ENCODE data around the gene CTRB1.
"Not testable (repeated sequence)": the region's sequence is repeated elsewhere in the genome, so short reads cannot be mapped to it uniquely, and the experiment has no call there.

CTRB1 gene

GRCh38 chr16:75257886-75258806 is 39.4 kb downstream of the CTRB1 start:
- no peak for DNase-seq

DNA sequence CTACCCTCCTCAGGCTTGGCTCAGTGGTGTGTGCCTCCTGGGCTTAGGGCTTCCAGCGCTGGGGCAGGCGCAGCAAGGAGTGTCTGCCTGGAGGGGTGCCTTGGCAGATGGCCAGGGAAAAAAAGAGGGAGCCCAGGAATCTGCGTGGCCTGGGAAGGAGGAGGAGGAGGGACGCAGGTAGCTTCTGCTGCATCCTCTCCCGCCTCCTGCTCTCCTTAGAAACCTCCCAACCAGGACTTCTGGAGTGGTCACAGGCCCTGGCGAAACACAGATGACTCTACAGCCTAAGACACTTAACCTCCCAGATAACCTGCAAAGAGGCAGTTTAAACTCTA is 40.0 kb downstream of the CTRB1 start:
- DNase-seq, result no peak

- no peak for DNase-seq
Observed at GRCh38 chr16:75260851-75261589, 42.2 kb downstream of the CTRB1 start.

DNA sequence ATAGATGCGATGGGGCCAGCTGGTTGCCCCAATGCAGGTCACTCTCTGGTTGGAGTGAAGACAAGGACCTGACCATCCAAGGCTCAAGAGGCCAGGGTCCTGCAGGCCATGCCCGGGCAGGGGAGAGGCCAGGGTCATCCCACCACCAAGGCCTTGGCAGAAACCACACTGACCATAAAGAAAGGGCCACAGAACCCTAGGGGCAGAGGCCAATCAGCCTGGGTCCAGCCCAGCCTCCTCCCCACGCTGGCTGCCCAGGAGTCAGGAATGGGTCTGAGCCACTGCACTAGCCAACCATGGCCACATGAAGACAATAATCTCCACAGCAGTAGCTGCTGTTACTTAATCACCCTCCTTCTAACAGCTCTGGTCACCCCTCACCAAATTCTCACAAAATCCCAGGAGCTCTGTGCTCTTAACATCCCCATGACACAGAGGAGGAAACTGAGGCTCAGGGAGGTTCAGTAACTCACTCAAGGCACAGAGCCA is 42.8 kb downstream of the CTRB1 start:
- DNase-seq, result no peak

GRCh38 chr16:75262104-75262799 is 43.5 kb downstream of the CTRB1 start:
- no peak for DNase-seq

- no peak for DNase-seq
Observed at GRCh38 chr16:75262800-75263127, 44.0 kb downstream of the CTRB1 start.

- no peak for DNase-seq
Observed at GRCh38 chr16:75263291-75263962, 44.6 kb downstream of the CTRB1 start.

GRCh38 chr16:75263963-75264445 is 45.2 kb downstream of the CTRB1 start:
- DNase-seq, result no peak

DNA sequence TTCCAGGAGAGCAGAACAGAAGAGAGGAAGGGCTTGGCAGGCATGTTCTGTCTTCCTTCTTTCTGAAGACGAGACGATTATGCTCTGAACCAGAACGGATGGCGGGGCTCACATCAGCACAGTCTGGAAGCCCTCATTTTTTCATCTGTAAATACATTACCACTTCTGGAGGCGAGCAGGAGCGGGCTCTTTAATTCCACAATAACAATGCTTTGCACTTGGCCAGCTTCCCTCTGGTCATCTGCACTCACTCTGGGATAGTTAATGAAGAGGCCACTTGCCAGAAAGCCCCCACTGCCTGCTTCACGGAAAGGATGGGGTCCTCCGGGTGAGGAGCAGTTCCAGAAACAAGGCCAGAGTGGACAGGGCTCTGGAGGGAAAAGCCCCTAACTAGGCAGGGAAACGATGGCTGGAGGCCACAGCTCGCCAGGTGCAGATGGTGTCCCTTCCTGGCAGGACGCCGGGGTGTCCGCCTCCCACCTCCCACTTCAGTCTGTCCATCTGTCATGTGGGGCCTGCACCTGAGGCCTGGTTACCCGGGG is 45.7 kb downstream of the CTRB1 start:
- no peak for DNase-seq

DNA sequence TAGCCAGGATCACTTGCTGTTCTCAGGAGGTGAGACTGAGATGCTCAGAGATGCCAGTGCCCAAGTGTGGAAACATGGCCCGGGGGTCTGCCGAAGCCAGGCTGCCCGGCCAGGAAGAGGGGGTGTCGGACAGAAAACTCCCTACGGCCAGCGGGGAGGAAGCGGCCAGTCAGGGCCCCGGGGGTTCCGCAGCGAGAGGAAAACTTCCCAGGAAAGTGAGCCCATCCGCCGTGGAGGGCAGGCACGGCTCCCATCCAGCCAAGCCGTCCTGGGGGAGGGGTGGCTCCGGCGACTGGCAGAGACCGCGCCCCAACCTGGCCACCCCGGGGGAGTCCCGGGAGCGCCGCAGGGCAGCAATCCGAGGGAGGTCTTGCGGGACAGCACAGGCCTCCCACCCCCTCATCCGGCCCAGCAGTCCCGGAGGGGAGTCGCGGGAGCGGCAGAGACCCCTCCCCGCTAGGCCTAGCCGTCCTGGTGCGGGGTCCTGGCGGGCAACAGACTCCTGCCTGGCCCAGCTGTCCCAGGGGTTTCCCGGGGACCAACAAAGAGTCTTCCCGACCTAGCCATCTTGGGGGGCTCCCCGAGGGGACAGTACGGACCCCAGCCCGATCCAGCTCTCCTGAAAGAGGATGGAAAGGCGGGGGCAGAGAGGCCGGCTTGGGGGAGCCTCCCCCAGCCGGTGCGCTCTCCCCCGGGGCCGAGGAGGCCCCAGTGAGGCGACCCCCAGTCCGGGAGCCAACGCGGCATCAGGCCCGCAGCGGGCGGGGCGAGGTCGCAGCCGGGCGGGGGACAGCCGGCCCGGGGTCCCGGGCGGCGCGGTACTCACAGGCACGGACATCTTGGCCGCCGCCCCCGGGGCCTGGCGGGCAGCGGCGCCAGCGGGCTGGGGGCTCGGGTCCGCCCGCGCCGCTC is 46.5 kb downstream of the CTRB1 start:
- no peak for DNase-seq

- peak; percentile 54 for DNase-seq
Observed at GRCh38 chr16:75265911-75266701, 47.3 kb downstream of the CTRB1 start.

GRCh38 chr16:75266738-75267630 is 48.2 kb downstream of the CTRB1 start:
- no peak for DNase-seq

- DNase-seq, result no peak
Observed at GRCh38 chr16:75267631-75268264, 49.0 kb downstream of the CTRB1 start.

DNA sequence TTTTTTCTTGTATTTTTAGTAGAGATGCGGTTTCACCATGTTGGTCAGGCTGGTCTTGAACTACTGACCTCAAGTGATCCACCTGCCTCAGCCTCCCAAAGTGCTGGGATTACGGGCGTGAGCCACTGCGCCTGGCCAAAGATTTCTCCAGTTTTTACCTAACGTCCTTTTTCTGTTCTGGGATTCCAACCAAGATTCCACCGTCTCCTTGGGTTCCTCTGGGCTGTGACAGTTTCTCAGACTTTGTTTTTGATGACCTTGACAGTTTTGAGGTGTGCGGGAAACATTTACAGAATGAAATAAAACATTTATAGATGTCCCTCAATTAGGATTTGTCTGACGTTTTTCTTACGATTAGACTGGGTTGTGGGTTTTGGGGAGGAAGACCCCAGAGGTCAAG is 50.6 kb downstream of the CTRB1 start:
- not testable (repeated sequence) for DNase-seq

DNA sequence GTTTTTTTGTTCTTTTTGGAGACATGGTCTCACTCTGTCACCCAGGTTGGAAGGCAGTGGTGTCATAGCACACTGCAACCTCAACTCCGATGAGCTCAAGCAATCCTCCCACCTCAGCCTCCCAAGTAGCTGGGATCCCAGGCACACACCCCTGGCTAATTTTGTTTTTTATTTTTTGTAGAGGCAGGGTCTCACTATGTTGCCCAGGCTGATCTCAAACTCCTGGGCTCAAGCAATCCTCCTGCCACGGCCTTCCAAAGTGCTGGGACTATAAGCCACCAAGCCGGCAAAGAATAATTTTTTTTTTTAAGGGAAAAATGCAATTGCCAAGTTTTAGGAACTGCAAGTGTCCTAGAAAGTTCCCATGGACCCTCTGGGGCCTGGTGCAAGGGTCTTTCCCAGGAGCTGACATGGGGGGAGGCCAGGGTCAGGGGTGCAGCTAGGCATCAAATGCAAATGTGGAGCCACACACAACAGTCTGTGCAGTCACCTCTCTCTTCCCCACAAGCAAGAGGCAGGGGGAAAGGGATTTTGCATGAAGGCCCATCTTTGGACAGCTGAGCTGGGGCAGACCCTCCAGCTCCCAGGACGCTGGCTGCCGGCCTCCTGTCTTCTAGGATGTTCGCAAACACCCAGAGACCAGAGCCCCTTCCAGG is 52.8 kb downstream of the CTRB1 start:
- no peak for DNase-seq

GRCh38 chr16:75272097-75272551 is 53.3 kb downstream of the CTRB1 start:
- no peak for DNase-seq

- DNase-seq, result not testable (repeated sequence)
Observed at GRCh38 chr16:75272629-75273028, 53.8 kb downstream of the CTRB1 start.

All from hematopoietic multipotent progenitor cell treated with erythropoietin and hydrocortisone succinate and interleukin-3 and kit ligand, for 8 days (in vitro differentiated cells).